ENCODE measurements around the gene QRICH2. TPM values are rescaled to one million over a fixed set of nuclear protein-coding genes. Genes with fewer than 3 reads are reported as not detected.
"Not testable (repeated sequence)": the region's sequence is repeated elsewhere in the genome, so short reads cannot be mapped to it uniquely, and the experiment has no call there.

QRICH2 gene
- polyA plus RNA-seq, 3 donors = 1.3 to 2.2 (median 2.2) TPM

DNA sequence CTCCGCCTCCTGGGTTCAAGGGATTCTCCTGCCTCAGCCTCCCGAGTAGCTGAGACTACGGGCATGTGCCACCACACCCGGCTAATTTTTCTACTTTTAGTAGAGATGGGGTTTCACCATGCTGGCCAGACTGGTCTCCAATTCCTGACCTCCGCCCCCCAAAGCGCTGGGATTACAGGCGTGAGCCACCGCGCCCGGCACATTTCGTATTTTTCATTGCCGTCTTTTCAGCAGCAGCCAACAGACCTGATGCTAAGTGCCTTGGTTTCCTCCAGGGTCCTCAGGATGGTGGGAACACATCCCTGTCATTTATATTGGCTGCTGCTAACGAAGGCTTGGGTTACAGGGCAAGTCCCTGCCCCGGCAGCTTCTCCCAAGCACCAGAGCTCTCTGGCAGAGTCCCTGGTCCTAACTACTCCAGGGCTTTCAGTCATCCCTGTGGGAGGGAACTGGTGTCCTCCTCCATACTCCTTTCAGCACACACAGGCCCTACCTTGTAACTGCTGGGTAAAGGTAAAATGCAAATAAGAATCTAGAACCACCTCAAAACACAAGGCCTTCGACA, 66.3 kb downstream of the QRICH2 start:
- no peak overlapping the region for H3K27ac ChIP-seq (ENCODE audit: low read depth, low read length)
- WGBS, 3 donors = 94 to 96% (median 95%) methylated on average over 15 of the region's 15 CpGs

DNA sequence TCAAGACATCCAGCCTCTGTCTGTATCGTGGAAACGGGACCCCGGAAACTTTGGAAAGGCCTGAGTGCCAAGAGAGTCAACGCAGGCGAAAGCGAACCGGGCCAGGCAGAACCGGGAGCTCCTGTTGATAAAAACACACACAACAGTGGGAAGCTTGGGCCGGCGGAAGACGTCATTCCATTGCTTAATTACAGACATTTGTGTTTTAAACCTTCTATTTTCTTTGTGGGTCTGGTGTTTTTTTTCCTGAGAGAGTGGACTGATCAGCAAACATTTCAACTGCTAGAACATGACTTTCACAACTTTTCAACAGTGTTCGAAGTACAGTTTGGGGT, 66.9 kb downstream of the QRICH2 start:
- H3K27ac ChIP-seq (ENCODE audit: low read depth, low read length) = no peak overlapping the region
- 8 to 15% (median 12%) methylated on average over 12 of the region's 12 CpGs for WGBS, 3 donors

DNA sequence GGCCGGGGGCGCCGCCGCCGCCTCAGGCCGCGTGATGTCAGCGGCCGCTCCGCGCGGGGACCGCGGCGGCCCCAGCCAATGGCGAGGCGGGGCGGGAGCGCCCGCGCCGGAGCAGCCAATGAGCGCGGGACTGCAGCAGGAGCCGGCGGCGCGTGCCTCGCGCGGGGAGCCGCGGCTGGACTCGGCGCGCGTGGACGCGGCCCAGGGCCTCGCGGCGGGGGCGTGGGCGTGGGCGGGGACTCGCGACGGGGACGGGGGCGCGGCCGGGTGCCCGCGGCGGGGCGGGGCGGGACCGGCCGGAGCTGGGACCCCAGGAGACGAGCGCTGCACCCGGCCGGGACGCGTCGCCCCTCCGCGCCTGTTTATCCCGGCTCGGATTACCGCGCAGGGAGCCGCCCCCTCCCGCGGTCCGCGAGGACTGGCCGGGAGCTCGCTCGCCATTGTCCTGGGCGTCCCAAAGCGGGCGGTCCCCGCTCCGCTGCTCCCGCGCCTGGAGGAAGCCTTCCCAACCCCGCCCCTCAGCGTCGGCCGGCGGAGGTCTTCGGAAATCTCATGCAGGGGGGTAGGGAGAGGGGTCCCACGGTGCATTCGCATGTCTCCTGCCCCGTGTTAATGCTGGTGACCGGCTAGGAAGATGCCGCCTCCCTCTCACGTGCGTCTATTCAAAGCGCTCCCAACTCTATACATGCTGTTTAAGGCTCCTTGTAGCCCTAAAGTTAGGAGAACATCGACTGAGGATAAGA, 67.4 kb downstream of the QRICH2 start, which contains the start of gene RNF157:
RNF157 (minus strand) TSS at position 33 of the 743 bp plus-strand sequence. CDS start 253 bp downstream, outside the sequence.
- 0 to 1% (median 0%) methylated on average over 24 to 95 of the region's 102 CpGs for WGBS, 3 donors
- no peak within 1 kb of the TSS for H3K27ac ChIP-seq (ENCODE audit: low read depth, low read length)

DNA sequence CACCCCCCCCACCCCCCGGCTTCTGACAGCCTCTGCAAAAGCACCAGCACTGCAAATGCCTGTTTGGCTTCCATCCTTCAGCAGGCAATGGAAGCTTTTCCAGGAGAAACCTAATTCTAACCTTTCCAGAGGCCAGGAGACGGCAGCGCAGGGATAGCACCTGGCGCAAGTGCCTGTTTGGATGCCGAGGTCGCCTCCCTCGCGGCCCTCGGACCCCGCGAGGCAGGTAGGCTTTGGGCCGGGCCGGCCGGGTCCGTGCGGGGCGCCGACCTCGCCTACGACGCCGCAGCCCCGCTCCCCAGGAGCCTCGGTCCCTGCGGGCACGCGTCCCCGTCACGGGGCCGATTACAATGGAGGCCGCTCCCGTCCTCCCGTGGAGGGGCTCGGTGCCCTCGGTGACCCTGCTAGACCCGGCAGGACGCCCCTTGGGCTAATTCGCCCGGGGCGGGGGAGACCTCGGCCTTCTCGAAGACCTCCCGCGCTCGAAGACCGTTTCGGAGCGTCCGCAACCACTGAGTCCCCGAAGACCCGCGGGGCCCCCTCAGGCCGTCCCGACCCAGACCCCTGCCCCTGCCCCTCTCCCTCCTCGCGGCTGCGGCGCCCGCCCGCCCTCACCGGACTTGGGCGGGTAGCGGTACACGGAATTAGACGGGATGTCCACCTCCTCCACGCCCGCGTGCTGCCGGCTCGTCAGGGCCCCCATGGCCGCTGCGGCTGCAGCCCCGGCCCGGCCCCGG, 68.4 kb downstream of the QRICH2 start:
- 7% methylated on average over 48 to 75 of the region's 75 CpGs for WGBS, 3 donors
- no peak overlapping the region for H3K27ac ChIP-seq (ENCODE audit: low read depth, low read length)

DNA sequence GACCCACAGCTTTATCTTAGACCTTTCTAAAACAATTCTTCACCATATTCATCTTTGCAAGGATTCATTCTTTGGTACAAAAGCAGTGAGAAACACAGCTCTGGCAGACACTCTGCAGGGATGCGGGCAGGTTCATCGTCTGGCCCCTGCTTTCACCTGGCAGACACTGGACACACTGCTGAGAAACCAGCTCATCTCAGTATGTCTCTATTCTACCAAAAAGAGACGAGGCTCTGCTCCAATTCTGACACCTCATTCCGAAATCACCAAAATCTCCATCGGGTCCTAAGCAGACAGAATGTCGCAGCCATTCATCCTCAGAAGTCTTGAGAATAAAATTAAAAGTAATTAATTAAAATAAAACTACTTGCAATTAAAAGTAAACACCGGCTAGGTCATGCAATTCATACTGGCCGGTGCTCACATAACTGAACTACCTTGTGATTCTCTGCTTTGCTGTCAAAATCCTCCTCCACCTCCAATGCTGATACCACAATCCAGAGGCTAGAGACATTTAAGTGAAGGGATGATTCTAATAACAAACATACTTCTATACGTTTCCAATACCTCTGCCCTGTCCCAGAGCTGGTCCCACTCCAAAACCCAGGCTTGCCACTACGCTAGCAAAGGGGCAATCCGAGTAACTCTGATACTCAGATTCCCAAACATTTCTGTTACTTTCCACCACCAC, 69.1 kb downstream of the QRICH2 start:
- 63 to 75% (median 68%) methylated on average over 11 of the region's 11 CpGs for WGBS, 3 donors
- no peak overlapping the region for H3K27ac ChIP-seq (ENCODE audit: low read depth, low read length)

DNA sequence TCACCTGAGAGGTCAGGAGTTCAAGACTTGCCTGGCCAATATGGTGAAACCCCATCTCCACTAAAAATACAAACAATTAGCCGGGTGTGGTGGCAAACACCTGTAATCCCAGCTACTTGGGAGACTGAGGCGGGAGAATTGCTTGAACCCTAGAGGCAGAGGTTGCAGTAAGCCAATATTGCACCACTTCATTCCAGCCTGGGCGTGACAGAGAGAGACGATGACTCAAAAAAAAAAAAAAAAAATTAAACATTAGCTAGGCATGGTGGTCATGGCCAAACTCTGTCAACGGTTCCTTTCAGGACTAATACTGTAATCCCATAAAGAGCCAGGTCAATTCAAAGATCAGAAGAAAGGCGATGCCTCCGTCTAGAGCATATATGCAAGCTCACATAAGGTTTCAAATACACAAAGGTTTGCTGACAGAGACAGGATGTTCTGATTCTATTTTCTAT, 70.2 kb downstream of the QRICH2 start:
- WGBS, 3 donors = 69 to 85% (median 82%) methylated on average over 7 of the region's 7 CpGs
- no peak overlapping the region for H3K27ac ChIP-seq (ENCODE audit: low read depth, low read length)

DNA sequence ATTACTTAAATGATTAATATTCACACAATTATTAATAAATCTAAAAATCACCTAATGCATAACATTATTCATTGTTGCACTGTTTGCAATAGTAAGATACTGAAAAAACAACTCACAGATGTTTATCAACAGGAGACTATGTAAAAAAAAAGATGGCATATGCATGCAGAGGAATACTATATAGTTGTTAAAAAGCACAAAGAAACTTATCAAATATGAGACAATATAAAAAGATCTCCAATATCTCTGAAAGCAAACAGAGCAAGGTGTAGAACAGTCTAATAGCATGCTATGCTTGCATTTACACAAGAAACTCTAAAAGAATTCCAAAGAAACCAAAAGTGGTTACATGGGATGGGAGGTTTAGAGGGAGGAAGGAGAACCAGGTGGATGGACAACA, 71.5 kb downstream of the QRICH2 start:
- no peak overlapping the region for H3K27ac ChIP-seq (ENCODE audit: low read depth, low read length)

DNA sequence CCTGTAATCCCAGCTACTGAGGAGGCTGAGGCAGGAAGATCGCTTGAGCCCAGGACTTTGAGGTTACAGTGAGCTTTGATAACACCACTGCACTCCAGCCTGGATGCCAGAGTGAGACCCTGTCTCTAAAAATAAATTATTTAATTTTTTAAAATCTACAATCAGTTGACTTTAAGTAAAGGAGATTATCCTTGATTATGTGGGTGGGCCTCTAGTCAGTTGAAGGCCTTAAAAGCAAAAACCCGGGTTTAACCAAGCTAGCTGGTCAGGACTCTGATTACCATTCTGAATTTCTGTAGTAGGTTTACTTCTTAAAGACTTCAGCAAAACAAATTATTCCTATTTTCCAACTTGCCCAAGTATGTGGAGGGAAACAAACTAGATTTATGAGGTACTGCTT, 72.2 kb downstream of the QRICH2 start:
- H3K27ac ChIP-seq (ENCODE audit: low read depth, low read length) = no peak overlapping the region
- WGBS, 3 donors = 95 to 96% (median 95%) methylated on average over 2 of the region's 2 CpGs

DNA sequence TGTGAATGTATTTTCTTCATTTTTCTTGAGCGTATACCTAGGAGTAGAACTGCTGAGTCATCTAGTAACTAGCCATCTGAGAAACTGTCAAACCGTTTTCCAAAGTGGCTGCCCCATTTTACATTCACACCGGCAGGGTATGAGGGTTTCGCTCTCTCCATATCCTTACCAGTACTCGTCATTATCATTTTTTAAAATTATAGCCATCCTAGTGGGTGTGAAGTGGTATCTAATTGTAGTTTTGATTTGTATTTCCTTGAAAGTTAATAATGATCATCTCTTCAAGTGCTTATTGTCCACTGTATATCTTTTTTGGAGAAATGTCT, 73.8 kb downstream of the QRICH2 start:
- H3K27ac ChIP-seq (ENCODE audit: low read depth, low read length) = no peak overlapping the region
- 74 to 81% (median 78%) methylated on average over 5 of the region's 5 CpGs for WGBS, 3 donors

DNA sequence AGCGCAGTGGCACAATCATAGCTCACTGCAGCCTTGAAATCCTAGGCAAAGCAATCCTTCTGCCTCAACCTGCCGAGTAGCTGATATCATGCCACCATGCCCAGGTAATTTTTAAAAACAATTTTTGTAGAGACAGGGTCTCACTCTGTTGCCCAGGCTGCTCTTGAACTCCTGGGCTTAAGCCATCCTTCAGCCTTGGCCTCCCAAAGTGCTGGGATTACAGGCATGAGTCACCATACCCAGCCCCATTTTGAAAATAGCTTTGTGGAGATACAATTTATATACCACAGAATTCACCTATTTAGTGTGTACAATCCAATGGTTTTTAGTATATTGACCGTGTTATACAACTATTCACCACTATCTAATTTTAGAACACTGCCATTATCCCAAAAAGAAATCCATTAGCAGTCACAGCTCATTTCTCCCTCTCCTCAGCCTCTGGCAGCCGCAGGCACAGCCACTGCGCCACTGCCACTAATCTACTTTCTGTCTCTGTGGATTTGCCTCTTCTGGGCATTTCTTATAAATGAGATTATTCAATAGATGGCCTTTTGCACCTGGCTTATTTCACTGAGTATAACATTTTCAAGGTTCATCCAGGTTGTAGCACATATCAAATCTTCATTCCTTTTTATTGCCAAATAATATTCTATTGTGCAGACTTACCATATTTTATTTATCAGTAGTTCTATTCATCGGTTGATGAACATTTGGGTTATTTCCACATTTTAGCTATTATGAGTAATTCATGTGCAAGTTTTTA, 74.3 kb downstream of the QRICH2 start:
- WGBS, 3 donors = 93 to 95% (median 93%) methylated on average over 6 of the region's 6 CpGs
- H3K27ac ChIP-seq (ENCODE audit: low read depth, low read length) = no peak overlapping the region

DNA sequence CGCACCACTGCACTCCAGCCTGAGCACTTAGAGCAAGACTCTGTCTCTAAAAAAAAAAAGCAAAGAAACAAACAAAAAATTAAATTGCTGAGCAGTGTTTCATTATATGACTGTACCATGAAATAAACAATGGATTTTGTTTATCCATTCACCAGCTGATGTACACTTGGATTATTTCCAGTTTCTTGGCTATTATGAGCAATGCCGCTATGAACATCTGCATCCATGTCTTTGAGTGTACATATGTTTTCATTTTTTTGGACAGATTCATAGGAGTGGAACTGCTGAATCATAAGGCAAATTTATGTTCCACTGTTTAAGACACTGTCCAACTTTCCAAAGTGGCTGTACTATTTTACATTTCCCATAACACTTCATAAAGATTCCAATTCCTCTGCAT, 75.7 kb downstream of the QRICH2 start:
- no peak overlapping the region for H3K27ac ChIP-seq (ENCODE audit: low read depth, low read length)
- 62 to 95% (median 74%) methylated on average over 2 of the region's 2 CpGs for WGBS, 3 donors

DNA sequence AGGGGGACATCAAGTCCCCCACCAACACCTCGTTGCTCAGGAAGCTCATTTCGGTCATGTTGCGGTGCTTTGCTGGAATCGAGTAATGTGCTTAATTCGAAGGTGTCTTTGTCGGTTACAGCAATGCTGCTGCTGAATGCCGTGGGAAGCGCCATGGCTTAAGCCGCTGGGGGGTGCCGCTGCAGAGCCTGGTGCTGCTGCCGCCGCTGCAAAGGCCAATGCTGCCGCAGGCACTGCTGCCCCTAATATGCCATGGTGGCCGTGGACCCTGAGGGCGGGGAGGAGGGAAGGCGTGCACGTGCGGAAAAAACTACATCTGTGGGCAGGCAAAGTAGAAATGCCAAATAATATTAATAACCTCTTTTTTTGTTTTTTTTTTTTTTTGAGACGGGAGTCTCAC, 81.3 kb downstream of the QRICH2 start:
- H3K27ac ChIP-seq (ENCODE audit: low read depth, low read length) = not testable (repeated sequence)
- WGBS, 3 donors = 88 to 94% (median 92%) methylated on average over 17 to 19 of the region's 19 CpGs

DNA sequence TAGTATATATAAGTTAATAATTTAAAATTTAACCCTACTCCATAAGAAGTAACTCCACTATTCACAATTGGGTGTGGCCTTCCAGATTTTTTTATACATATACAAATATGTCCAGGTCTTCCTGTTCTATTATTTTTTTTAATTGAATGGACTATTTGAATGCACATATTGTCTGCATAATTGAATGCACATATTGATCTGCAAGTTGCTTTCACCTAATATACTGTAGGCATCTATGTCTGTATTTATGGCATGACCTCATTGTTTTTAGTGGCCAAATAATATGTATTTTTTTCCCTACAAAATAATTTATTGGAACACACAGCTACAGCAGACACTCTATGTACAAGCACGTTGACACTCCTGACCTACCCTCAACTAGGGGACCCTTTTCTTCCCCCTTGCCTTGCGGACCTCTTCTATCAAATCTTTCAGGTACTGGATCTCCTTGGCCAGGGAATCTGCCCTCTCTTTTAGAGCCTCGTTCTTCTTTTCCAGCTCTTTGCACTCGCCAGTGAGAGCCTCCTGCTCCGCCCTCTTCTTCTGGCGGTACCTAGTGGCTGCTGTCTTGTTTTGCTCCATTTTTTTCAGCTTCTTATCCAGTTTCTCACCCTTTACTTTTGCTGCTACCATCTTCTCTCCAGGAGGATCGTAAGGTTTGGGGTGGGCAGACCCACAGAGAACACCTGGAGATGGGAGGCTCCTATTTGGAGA, 82.5 kb downstream of the QRICH2 start:
- WGBS, 3 donors = 76 to 88% (median 83%) methylated on average over 6 to 7 of the region's 7 CpGs
- H3K27ac ChIP-seq (ENCODE audit: low read depth, low read length) = not testable (repeated sequence)

Other genes with a start within 250 kb of the QRICH2 start
- 10 to 100 TPM; 44.1 to 68.6 (median 49.5) TPM for gene SRP68, start 235.8 kb downstream of the QRICH2 start, polyA plus RNA-seq
- gene GALR2, start 233.5 kb downstream of the QRICH2 start, polyA plus RNA-seq = under 1 TPM; 0.21 to 0.25 (median 0.22) TPM
- gene ZACN, start 229.1 kb downstream of the QRICH2 start, polyA plus RNA-seq = 1 to 10 TPM; 1.3 to 3.2 (median 1.8) TPM
- 10 to 100 TPM; 30.1 to 54.3 (median 52.2) TPM for gene EXOC7, start 204.5 kb downstream of the QRICH2 start, polyA plus RNA-seq
- gene FOXJ1, start 167.0 kb downstream of the QRICH2 start, polyA plus RNA-seq = under 1 TPM in 2 of 3 donors, not detected in 1; 0.13 to 0.54 TPM
- 10 to 100 TPM in 2 of 3 donors, 1 to 10 TPM in 1; 5.4 to 25.2 (median 12.3) TPM for gene RNF157, start 67.8 kb downstream of the QRICH2 start, polyA plus RNA-seq
- gene UBALD2, start 42.9 kb downstream of the QRICH2 start, polyA plus RNA-seq = 10 to 100 TPM; 14.4 to 43.7 (median 40.1) TPM
- gene PRPSAP1, start 45.6 kb upstream of the QRICH2 start, polyA plus RNA-seq = 10 to 100 TPM; 25.6 to 40.7 (median 30.6) TPM
- gene SPHK1, start 76.3 kb upstream of the QRICH2 start, polyA plus RNA-seq = 10 to 100 TPM in 2 of 3 donors, 1 to 10 TPM in 1; 8.4 to 33.0 (median 15.5) TPM
- 10 to 100 TPM in 2 of 3 donors, 1 to 10 TPM in 1; 6.2 to 10.1 (median 10.0) TPM for gene UBE2O, start 144.9 kb upstream of the QRICH2 start, polyA plus RNA-seq
- gene AANAT, start 159.3 kb upstream of the QRICH2 start, polyA plus RNA-seq = under 1 TPM in 1 of 3 donors, not detected in 2; 0.08 TPM
- gene RHBDF2, start 193.1 kb upstream of the QRICH2 start, polyA plus RNA-seq = 10 to 100 TPM; 14.1 to 20.8 (median 19.8) TPM
- gene CYGB, start 229.4 kb upstream of the QRICH2 start, polyA plus RNA-seq = 10 to 100 TPM in 2 of 3 donors, 1 to 10 TPM in 1; 8.4 to 77.6 (median 54.4) TPM
- gene PRCD, start 231.8 kb upstream of the QRICH2 start, polyA plus RNA-seq = 10 to 100 TPM in 1 of 3 donors, 1 to 10 TPM in 2; 1.6 to 14.4 (median 4.7) TPM